H1 (cell line): ENCODE results near the gene C1QTNF4. TPM values are rescaled to one million over a fixed set of nuclear protein-coding genes. Genes with fewer than 3 reads are reported as not detected.

Experiments
- CTCF ChIA-PET: fragments of 300-600 bp; sonication (Branson Sonifier 250); formaldehyde crosslinking; loops from one replicate; lab custom pipeline; 2021; ENCODE audit not compliant: partially characterized antibody; lab: Charles Lee
- POLR2A ChIA-PET: fragments of 300-600 bp; sonication (Branson Sonifier 250); formaldehyde crosslinking; loops from one replicate; lab custom pipeline; 2021; ENCODE audit warnings: inconsistent platforms; ENCODE audit not compliant: partially characterized antibody; lab: Charles Lee
- DNase-seq, 2 experiments: peaks; one replicate each; pipeline versions ENCODE4 v3.0.0 to v3.0.0-alpha.2; 2010 to 2022; ENCODE audit warnings: low spot score in 2 of 2, low read depth in 1 of 2, mixed read lengths in 1 of 2
- FAIRE-seq: peaks from 2 replicates; lab custom pipeline; 2011; peaks lifted over from hg19 to GRCh38; lab: Jason Lieb, UNC
- H2AFZ ChIP-seq: 2 replicates; pipeline ENCODE4 v1.8.1; 2012; ENCODE audit warnings: low read length, inconsistent platforms
- H2AK5ac ChIP-seq: 2 replicates; pipeline ENCODE4 v1.6.1; 2013; ENCODE audit warnings: low read depth, low read length
- H2BK120ac ChIP-seq: replicated peaks from 2 replicates; pipeline ENCODE3; 2013; ENCODE audit warnings: low read depth, low read length, inconsistent platforms
- H2BK12ac ChIP-seq: 2 replicates; pipeline ENCODE4 v1.6.1; 2013; ENCODE audit warnings: low read depth, low read length
- H2BK15ac ChIP-seq: 2 replicates; pipeline ENCODE4 v1.6.1; 2013; ENCODE audit warnings: low read length
- H2BK20ac ChIP-seq: 2 replicates; pipeline ENCODE4 v1.6.1; 2013; ENCODE audit warnings: low read length
- H2BK5ac ChIP-seq: 2 replicates; pipeline ENCODE4 v1.6.1; 2013; ENCODE audit warnings: low read depth, low read length
- H3K14ac ChIP-seq: 2 replicates; pipeline ENCODE4 v1.6.1; 2013; ENCODE audit warnings: inconsistent platforms; ENCODE audit not compliant: insufficient read length
- H3K18ac ChIP-seq: 2 replicates; pipeline ENCODE4 v1.6.1; 2013; ENCODE audit warnings: low read length; ENCODE audit errors: extremely low read depth
- H3K23ac ChIP-seq: 2 replicates; pipeline ENCODE4 v1.6.1; 2013; ENCODE audit warnings: inconsistent platforms; ENCODE audit not compliant: insufficient read length
- H3K23me2 ChIP-seq: 2 replicates; pipeline ENCODE4 v1.6.1; 2013; ENCODE audit warnings: low read depth, low read length
- H3K27ac ChIP-seq: 2 replicates; pipeline ENCODE4 v1.6.1; 2011; ENCODE audit warnings: low read depth, low read length, inconsistent platforms
- H3K27me3 ChIP-seq, 4 experiments: replicated peaks in 1 of 4; 1 replicate in 1 of 4; 2 replicates in 3 of 4; pipeline versions ENCODE4 v1.6.1 to v1.8.1; 2011 to 2013; ENCODE audit warnings: low read length in 3 of 4, mild to moderate bottlenecking in 3 of 4, inconsistent platforms in 2 of 4, mixed read lengths in 2 of 4, moderate library complexity in 1 of 4; ENCODE audit not compliant: control insufficient read depth in 3 of 4, insufficient read depth in 3 of 4; ENCODE audit errors: extremely low read depth in 1 of 4
- H3K36me3 ChIP-seq, 4 experiments: 2 replicates each; pipeline versions ENCODE4 v1.6.1 to v1.8.1; 2011 to 2013; ENCODE audit warnings: mild to moderate bottlenecking in 4 of 4, low read length in 3 of 4, moderate library complexity in 2 of 4, control low read depth in 1 of 4, inconsistent platforms in 1 of 4; ENCODE audit not compliant: insufficient read depth in 4 of 4, control insufficient read depth in 2 of 4
- H3K4ac ChIP-seq: replicated peaks from 2 replicates; pipeline ENCODE3; 2013; ENCODE audit warnings: low read length, low read depth, mixed read lengths, inconsistent platforms; ENCODE audit not compliant: insufficient read length
- H3K4me1 ChIP-seq, 4 experiments: replicated peaks in 1 of 4; 1 replicate in 1 of 4; 2 replicates in 3 of 4; pipeline versions ENCODE4 v1.6.1 to v1.8.1; 2011 to 2013; ENCODE audit warnings: low read length in 3 of 4, inconsistent platforms in 2 of 4, mixed read lengths in 1 of 4; ENCODE audit not compliant: insufficient read depth in 4 of 4, control insufficient read depth in 3 of 4
- H3K4me2 ChIP-seq, 2 experiments: 2 replicates each; pipeline versions ENCODE4 v1.6.1 to v1.8.1; 2011 to 2013; ENCODE audit warnings: low read depth in 2 of 2, low read length in 2 of 2, control low read depth in 1 of 2, inconsistent platforms in 1 of 2, mild to moderate bottlenecking in 1 of 2; ENCODE audit not compliant: insufficient read depth in 1 of 2
- H3K4me3 ChIP-seq, 4 experiments: fragments of 200-600, 300-600 bp in 1 of 4; sonication (generic), shearing (Covaris generic), sonication (Bioruptor Twin) in 1 of 4; 2 replicates each; pipeline versions ENCODE4 v1.5.1 to v1.8.1; 2011 to 2016; ENCODE audit warnings: low read length in 4 of 4, low read depth in 3 of 4, control low read depth in 2 of 4, inconsistent platforms in 2 of 4, mild to moderate bottlenecking in 2 of 4, mixed read lengths in 1 of 4, moderate library complexity in 1 of 4; ENCODE audit not compliant: insufficient read depth in 2 of 4; ENCODE audit errors: extremely low read depth in 1 of 4
- H3K56ac ChIP-seq: replicated peaks from 2 replicates; pipeline ENCODE3; 2013; ENCODE audit warnings: low read depth, mild to moderate bottlenecking, mixed read lengths, low read length, inconsistent platforms; ENCODE audit not compliant: insufficient read length
- H3K79me1 ChIP-seq: 2 replicates; pipeline ENCODE4 v1.6.1; 2013; ENCODE audit warnings: low read depth, low read length, control low read depth
- H3K79me2 ChIP-seq, 2 experiments: 2 replicates each; pipeline versions ENCODE4 v1.6.1 to v1.8.1; 2012 to 2013; ENCODE audit warnings: low read length in 2 of 2, mild to moderate bottlenecking in 2 of 2, inconsistent platforms in 1 of 2; ENCODE audit not compliant: insufficient read depth in 2 of 2, control insufficient read depth in 1 of 2
- H3K9ac ChIP-seq, 4 experiments: replicated peaks in 1 of 4; 1 replicate in 1 of 4; 2 replicates in 3 of 4; pipeline versions ENCODE4 v1.6.1 to v1.8.1; 2011 to 2013; ENCODE audit warnings: low read depth in 3 of 4, low read length in 3 of 4, control low read depth in 2 of 4, mild to moderate bottlenecking in 2 of 4, moderate library complexity in 2 of 4, inconsistent platforms in 1 of 4; ENCODE audit errors: extremely low read depth in 1 of 4
- H3K9me3 ChIP-seq, 2 experiments: 2 replicates each; pipeline versions ENCODE4 v1.6.1 to v1.8.1; 2012 to 2013; ENCODE audit warnings: mild to moderate bottlenecking in 2 of 2, moderate library complexity in 2 of 2, control low read depth in 1 of 2, inconsistent platforms in 1 of 2, low read depth in 1 of 2, low read length in 1 of 2, mixed read lengths in 1 of 2; ENCODE audit not compliant: insufficient read depth in 2 of 2
- H4K20me1 ChIP-seq, 2 experiments: replicated peaks in 1 of 2; 2 replicates each; pipeline versions ENCODE3 to v1.8.1; 2011 to 2013; ENCODE audit warnings: inconsistent platforms in 2 of 2, low read length in 2 of 2, mild to moderate bottlenecking in 1 of 2; ENCODE audit not compliant: insufficient read depth in 2 of 2, control insufficient read depth in 1 of 2
- H4K5ac ChIP-seq: 2 replicates; pipeline ENCODE4 v1.6.1; 2013; ENCODE audit warnings: low read length, low read depth, mixed read lengths, inconsistent platforms; ENCODE audit not compliant: insufficient read length
- H4K8ac ChIP-seq: 2 replicates; pipeline ENCODE4 v1.8.0; 2013; ENCODE audit warnings: mild to moderate bottlenecking, moderate library complexity, low read length, inconsistent platforms; ENCODE audit not compliant: insufficient read depth; ENCODE audit errors: extremely low read depth
- H4K91ac ChIP-seq: replicated peaks from 2 replicates; pipeline ENCODE3; 2013; ENCODE audit warnings: low read length, mixed read lengths, inconsistent platforms; ENCODE audit not compliant: insufficient read length
- BRCA1 ChIP-seq: IDR thresholded peaks from 2 replicates; pipeline ENCODE4 v1.6.1; 2012; ENCODE audit warnings: low read depth, low read length, improper control_type of control experiment
- CHD2 ChIP-seq: IDR thresholded peaks from 2 replicates; pipeline ENCODE4 v1.6.1; 2012; ENCODE audit warnings: low read length, improper control_type of control experiment
- FOSL1 ChIP-seq: IDR thresholded peaks from 2 replicates; pipeline ENCODE4 v1.6.1; 2011; ENCODE audit warnings: mild to moderate bottlenecking, low read depth, low read length, moderate library complexity; ENCODE audit not compliant: insufficient read depth
- NRF1 ChIP-seq: IDR thresholded peaks from 2 replicates; pipeline ENCODE4 v1.6.1; 2011; ENCODE audit warnings: mild to moderate bottlenecking, low read depth, low read length, improper control_type of control experiment
- WGBS, 2 experiments: shearing (Covaris generic) in 1 of 2; methylation state at CpG; one replicate each; pipeline versions ENCODE4 v1.1.6 to v1.1.7; 2013 to 2015; ENCODE audit warnings: low lambda C conversion rate in 2 of 2, mixed read lengths in 2 of 2, inconsistent platforms in 1 of 2, low coverage in 1 of 2, missing lambda C conversion rate in 1 of 2; ENCODE audit not compliant: insufficient replicate concordance in 2 of 2, insufficient coverage in 1 of 2, insufficient read length in 1 of 2; ENCODE audit errors: extremely low coverage in 1 of 2, missing lambda C conversion rate in 1 of 2; 5-methylcytosine and 5-hydroxymethylcytosine counted together
- polyA plus RNA-seq, 7 experiments: library from polyadenylated mRNA; depleted of rRNA in 3 of 7; stranded (reverse) in 5 of 7; unstranded in 2 of 7; fragments of >200 nt in 5 of 7; fragments of 200-250 nt in 2 of 7; gene quantifications; 1 replicate in 5 of 7; 2 replicates in 1 of 7; 4 replicates in 1 of 7; pipeline versions ENCODE4 v1.2.1 to v1.2.3, GENCODE V29; 2011 to 2013; ENCODE audit warnings: missing spikeins in 2 of 7, mixed read lengths in 2 of 7
- total RNA-seq: library from RNA; stranded (reverse); fragmentation: NEBNext Ultra II Directional; extraction: Animal tissue kit (Norgen Biotek cat#: 25700); gene quantifications from 2 replicates; pipeline ENCODE4 v1.2.1, GENCODE V29; 2021
- TF ChIP-seq, protein P1 (sequence below), 3 experiments: IDR thresholded peaks; 1 replicate in 2 of 3; 2 replicates in 1 of 3; pipeline versions ENCODE4 v1.5.1 to v1.6.1; 2011; ENCODE audit warnings: low read length in 3 of 3, mild to moderate bottlenecking in 3 of 3, inconsistent platforms in 2 of 3, low read depth in 1 of 3, moderate library complexity in 1 of 3; ENCODE audit not compliant: insufficient read depth in 1 of 3; ENCODE audit errors: control extremely low read depth in 1 of 3
- TF ChIP-seq, protein P2 (sequence below): IDR thresholded peaks from 2 replicates; pipeline ENCODE4 v1.6.1; 2011; ENCODE audit warnings: low read length, improper control_type of control experiment

C1QTNF4 gene
- total and polyA plus RNA-seq, 2 of the 8 experiments (the other 6 are each of a cell fraction or from before 2014, with no cell fraction given): 3.9 to 6.0 TPM

DNA sequence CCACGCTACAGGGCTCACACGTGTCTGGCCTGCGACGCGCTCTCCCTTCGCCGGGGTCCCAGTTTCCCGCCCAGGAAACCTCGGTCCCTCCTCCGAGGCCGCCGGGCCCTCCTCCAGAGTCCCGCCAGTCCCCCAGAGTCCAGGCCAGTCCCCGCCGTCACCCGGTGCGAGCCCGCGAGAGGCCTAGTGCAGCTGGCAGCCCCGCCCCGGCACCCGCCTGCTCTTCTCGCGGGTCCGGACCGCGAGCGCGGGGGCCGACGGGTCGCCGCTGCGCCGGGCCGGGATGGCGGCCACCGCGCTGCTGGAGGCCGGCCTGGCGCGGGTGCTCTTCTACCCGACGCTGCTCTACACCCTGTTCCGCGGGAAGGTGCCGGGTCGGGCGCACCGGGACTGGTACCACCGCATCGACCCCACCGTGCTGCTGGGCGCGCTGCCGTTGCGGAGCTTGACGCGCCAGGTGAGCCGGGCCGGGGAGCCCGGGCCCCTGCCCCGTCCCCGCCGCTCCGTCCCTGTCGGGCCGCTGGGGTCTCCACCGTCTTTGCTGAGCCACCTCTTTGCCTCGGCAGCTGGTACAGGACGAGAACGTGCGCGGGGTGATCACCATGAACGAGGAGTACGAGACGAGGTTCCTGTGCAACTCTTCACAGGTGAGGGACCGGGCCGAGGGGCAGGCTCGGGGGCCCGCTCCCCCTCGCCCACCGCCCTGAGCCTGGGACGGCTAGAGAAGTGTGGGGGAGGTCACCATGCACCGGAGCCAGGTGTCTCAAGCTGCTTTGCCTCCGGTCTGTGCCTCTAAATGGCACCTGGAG is 28.7 kb downstream of the C1QTNF4 start, which contains the start of gene PTPMT1:
Gene PTPMT1, plus strand, starts transcription at position 260 of the 809 bp plus-strand sequence. Its CDS starts 24 bp downstream, at position 284.
- Histone ChIP-seq H2BK120ac (peak within 1 kb of the TSS; percentile 59), H2BK5ac (peak within 1 kb of the TSS; percentile 78), H3K18ac (peak within 1 kb of the TSS; percentile 97), H2BK15ac (0 out of 2 replicates have a peak within 1 kb of the TSS, but pooled peaks have one; percentile 46), H2AK5ac (no peak within 1 kb of the TSS), H3K36me3 (peaks cover 0 to 8% (median 0%) of the 10 kb centered on the region in 4 experiments; a peak in 3 of 8 replicates), H3K27ac (peak within 1 kb of the TSS; percentile 53), H4K5ac (peak within 1 kb of the TSS; percentile 67), H3K23ac (no peak within 1 kb of the TSS), H3K79me2 (peaks cover 0 to 13% of the 10 kb centered on the region in 2 experiments; a peak in 2 of 4 replicates), H4K91ac (peak within 1 kb of the TSS; percentile 22), H3K4ac (no peak within 1 kb of the TSS), H3K4me3 (peak within 1 kb of the TSS; percentile 44 to 96 (median 95)), H3K27me3 (no peaks in the 10 kb centered on the region), H3K9ac (peak within 1 kb of the TSS; percentile 90 to 96 (median 94)), H4K8ac (peak within 1 kb of the TSS; percentile 84), H3K9me3 (no peaks in the 10 kb centered on the region), H3K14ac (no peak within 1 kb of the TSS), H3K79me1 (peaks cover 3% of the 10 kb centered on the region; the same call in 1 of the 2 replicates), H3K56ac (peak within 1 kb of the TSS; percentile 40), H2BK12ac (0 out of 2 replicates have a peak within 1 kb of the TSS, but pooled peaks have one; percentile 60), H3K4me2 (peak within 1 kb of the TSS; percentile 60 to 77), H4K20me1 (peaks cover 0 to 4% of the 10 kb centered on the region in 2 experiments), H3K23me2 (peaks cover 3% of the 10 kb centered on the region; the same call in 1 of the 2 replicates), H2BK20ac (no peak within 1 kb of the TSS), H2AFZ (peak within 1 kb of the TSS; percentile 88), H3K4me1 (peaks cover 0 to 3% (median 1%) of the 10 kb centered on the region in 4 experiments; a peak in 1 of 7 replicates)
- POLR2A ChIA-PET: interaction anchor here (0.7 to 6.6 kb wide), 22 partner anchors 9 to 148 kb away, joined by 3 to 83 read pairs (median 5); partner anchors contain the start of genes C1QTNF4, CELF1, FAM180B and KBTBD4
- DNase-seq: peak in 1 of 2 experiments; percentile 86
- CTCF ChIA-PET: interaction anchor here (0.6 to 1.7 kb wide), 5 partner anchors 11 to 76 kb away, joined by 3 to 6 read pairs (median 5); partner anchors contain the start of gene CELF1
- no peak for FAIRE-seq
- 2% methylated on average over 67 of the region's 86 CpGs; no CpG with 5 or more reads in 1 of the 2 experiments for WGBS, 2 experiments
- no peak for TF ChIP-seq NRF1
- TF ChIP-seq FOSL1: no peak
- peak; percentile 85 for TF ChIP-seq CHD2
- TF ChIP-seq, protein P1, sequence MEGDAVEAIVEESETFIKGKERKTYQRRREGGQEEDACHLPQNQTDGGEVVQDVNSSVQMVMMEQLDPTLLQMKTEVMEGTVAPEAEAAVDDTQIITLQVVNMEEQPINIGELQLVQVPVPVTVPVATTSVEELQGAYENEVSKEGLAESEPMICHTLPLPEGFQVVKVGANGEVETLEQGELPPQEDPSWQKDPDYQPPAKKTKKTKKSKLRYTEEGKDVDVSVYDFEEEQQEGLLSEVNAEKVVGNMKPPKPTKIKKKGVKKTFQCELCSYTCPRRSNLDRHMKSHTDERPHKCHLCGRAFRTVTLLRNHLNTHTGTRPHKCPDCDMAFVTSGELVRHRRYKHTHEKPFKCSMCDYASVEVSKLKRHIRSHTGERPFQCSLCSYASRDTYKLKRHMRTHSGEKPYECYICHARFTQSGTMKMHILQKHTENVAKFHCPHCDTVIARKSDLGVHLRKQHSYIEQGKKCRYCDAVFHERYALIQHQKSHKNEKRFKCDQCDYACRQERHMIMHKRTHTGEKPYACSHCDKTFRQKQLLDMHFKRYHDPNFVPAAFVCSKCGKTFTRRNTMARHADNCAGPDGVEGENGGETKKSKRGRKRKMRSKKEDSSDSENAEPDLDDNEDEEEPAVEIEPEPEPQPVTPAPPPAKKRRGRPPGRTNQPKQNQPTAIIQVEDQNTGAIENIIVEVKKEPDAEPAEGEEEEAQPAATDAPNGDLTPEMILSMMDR (IDR thresholded peaks at IDR 0.05; ENCODE audit: control extremely low read depth in 1 of 3, insufficient read depth in 1 of 3, low read depth in 1 of 3, low read length in 3 of 3): 0 out of 4 replicates have a peak, but pooled peaks of 1 of the 3 experiments have one; percentile 1
- TF ChIP-seq BRCA1: peak; percentile 63; the same call in 1 of the 2 replicates
- TF ChIP-seq, protein P2, sequence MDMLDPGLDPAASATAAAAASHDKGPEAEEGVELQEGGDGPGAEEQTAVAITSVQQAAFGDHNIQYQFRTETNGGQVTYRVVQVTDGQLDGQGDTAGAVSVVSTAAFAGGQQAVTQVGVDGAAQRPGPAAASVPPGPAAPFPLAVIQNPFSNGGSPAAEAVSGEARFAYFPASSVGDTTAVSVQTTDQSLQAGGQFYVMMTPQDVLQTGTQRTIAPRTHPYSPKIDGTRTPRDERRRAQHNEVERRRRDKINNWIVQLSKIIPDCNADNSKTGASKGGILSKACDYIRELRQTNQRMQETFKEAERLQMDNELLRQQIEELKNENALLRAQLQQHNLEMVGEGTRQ: peak; percentile 9; the same call in 1 of the 2 replicates
